ENCODE results near the gene LGALS8.

GRCh38 chr1:236509203-236509602 lies 14.6 kb upstream of the LGALS8 start:
- TF ChIP-seq POLR2A (IDR thresholded peaks at IDR 0.05; ENCODE audit: low read depth) (no peak), POLR2AphosphoS5 (IDR thresholded peaks at IDR 0.05) (no peak), EP300 (IDR thresholded peaks at IDR 0.05) (no peak)

Measured in esophagus muscularis mucosa (tissue), 3 donors.